OCI-LY1 (cell line): ENCODE measurements around the gene GBE1.

Experiments
- EZH2 ChIP-seq: fragments of 200-600 bp; sonication (generic), shearing (Covaris generic); IDR thresholded peaks from 2 replicates; pipeline ENCODE4 v1.8.0; 2017; ENCODE audit warnings: borderline replicate concordance, mixed run types, mild to moderate bottlenecking, antibody characterized with exemption, low read length, moderate library complexity, mixed read lengths
- TF ChIP-seq, protein P1 (sequence below): fragments of 200-600 bp; sonication (generic), shearing (Covaris generic); IDR thresholded peaks from 2 replicates; pipeline ENCODE4 v1.5.1; 2017; ENCODE audit warnings: mild to moderate bottlenecking, antibody characterized with exemption, low read length, moderate library complexity, mixed read lengths

DNA sequence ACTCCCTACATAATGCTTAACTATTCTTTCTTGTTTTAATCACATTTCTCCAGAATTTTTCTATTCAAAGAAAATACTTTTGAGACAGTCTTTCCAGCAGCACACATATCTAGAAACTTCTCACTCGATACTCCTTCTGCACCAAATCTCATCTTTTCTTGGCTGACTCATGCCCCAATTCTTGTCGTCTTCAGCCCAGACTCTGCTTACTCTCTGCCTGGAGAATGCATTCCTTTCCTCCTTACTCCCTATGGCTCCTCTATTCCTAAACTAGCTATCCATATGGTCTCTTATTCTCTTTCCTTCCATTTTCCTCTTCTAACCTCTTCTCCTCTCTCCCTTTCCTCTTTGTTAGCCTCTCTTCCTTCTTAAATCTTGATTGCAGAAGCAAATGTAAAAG lies 158.7 kb downstream of the GBE1 start:
- TF ChIP-seq, protein P1, sequence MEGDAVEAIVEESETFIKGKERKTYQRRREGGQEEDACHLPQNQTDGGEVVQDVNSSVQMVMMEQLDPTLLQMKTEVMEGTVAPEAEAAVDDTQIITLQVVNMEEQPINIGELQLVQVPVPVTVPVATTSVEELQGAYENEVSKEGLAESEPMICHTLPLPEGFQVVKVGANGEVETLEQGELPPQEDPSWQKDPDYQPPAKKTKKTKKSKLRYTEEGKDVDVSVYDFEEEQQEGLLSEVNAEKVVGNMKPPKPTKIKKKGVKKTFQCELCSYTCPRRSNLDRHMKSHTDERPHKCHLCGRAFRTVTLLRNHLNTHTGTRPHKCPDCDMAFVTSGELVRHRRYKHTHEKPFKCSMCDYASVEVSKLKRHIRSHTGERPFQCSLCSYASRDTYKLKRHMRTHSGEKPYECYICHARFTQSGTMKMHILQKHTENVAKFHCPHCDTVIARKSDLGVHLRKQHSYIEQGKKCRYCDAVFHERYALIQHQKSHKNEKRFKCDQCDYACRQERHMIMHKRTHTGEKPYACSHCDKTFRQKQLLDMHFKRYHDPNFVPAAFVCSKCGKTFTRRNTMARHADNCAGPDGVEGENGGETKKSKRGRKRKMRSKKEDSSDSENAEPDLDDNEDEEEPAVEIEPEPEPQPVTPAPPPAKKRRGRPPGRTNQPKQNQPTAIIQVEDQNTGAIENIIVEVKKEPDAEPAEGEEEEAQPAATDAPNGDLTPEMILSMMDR: no peak
- TF ChIP-seq EZH2: no peak
